HG03196 (cell line): Measurements from ENCODE around the gene NFATC1.
"Not testable (repeated sequence)": the region's sequence is repeated elsewhere in the genome, so short reads cannot be mapped to it uniquely, and the experiment has no call there.

ENCODE experiments used
- ATAC-seq: cut with Tn5 transposase; IDR thresholded peaks from one replicate; pipeline ENCODE4 v1.9.1; 2021; ENCODE audit not compliant: unreplicated experiment

NFATC1 gene

DNA sequence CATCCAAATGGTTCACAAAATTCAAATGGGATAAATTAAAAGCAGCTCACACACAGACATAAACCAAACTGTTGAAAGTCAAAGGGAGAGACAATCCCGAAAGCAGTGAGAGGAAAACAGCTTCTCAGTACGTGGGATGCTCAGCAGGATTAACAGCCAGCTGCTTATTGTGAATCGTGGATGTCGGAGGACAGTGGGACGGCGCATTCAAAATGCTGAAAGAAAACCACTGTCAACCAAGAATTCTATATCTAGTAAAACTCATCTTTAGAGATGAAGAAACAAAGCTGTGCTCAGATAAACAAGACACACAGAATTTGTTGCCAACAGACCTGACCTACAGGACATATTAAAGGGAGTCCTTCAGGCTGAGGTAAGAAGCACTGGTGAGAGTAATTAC, 102.9 kb downstream of the NFATC1 start:
- no peak for ATAC-seq

DNA sequence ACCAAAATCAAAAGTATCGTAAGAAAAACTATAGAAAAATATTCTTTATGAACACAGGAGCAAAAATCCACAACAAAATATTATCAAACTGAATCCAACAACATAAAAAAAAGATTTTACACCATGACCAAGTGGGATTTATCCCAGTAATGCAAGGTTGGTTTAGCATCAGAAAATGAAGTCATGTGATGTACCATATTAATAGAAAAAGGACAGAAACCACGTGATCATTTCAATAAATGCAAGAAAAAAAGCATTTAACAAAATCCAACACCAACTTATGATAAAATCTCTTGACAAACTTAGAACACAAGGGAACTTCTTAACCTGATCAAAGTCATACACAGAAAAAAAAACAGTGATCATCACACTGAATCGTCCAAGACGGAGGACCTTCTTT, 105.3 kb downstream of the NFATC1 start:
- no peak for ATAC-seq

DNA sequence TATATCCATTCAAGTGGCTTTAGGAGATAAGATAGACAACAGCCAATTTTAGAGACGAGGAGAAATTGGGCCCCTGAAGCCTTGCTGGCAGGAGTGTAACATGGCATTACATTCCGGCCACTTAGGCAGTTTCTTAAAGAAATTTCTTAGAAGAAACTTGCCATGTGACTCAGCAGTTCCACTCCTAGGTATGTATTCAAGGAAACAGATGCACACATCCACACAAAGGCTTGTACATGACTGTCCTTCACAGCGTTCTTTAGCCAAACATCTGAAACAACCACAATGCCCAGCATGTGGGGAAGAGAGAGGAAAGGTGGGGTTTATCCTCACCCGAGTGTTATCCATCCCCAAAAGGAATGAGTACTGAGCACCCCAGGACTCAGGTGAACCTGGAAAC, 107.1 kb downstream of the NFATC1 start:
- no peak for ATAC-seq

DNA sequence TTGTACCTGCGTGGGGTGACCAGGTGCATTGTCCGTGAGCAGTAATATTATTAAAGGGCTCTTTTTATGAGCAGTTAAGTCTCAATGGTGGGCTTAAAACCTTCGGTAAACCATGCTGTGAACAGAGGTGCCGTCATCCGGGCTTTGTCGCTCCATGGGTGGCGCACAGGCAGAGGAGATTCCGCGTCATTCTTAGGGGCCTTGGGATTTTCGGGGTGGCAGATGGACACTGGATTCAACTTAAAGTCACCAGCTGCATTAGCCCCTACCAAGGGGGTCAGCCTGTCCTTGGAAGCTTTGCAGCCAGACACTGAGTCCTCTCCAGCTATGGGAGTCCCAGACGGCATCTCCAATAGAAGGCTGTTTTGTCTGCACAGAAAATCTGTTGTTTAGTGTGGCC, 107.7 kb downstream of the NFATC1 start:
- no peak for ATAC-seq

DNA sequence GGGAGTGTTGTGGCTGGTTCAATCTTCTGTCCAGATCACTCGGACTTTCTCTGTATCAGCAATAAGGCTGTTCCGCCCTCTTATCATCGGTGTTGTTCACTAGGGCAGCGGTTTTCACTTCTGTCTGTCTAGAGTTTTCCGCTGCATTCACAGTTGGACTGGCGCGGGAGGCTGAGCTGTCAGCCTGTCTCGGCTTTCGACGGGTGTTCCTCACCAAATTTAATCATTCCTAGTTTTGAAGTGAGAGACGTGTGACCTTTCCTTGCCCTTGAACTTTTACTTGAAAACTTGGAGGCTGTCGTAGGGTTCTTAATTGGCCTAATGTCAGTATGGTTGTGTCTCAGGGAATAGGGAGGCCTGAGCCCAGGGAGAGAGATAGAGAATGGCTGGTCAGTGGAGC, 108.3 kb downstream of the NFATC1 start:
- ATAC-seq, result no peak

DNA sequence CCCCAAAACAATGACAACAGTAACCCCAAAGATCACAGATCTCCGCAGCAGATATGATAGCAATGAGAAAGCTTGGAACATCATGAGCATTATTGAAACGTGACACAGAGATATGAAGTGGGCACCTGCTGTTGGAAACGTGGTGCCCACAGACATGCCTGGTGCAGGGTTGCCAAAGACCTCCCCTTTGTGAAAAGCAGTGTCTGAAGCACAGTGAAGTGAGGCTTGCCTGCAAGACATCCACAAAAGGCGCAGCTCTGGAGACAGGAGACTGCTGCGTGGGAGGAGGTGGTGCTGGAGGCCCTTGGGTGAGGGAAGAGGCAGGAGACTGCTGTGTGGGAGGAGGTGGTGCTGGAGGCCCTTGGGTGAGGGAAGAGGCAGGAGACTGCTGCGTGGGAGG, 108.8 kb downstream of the NFATC1 start:
- ATAC-seq, result not testable (repeated sequence)

DNA sequence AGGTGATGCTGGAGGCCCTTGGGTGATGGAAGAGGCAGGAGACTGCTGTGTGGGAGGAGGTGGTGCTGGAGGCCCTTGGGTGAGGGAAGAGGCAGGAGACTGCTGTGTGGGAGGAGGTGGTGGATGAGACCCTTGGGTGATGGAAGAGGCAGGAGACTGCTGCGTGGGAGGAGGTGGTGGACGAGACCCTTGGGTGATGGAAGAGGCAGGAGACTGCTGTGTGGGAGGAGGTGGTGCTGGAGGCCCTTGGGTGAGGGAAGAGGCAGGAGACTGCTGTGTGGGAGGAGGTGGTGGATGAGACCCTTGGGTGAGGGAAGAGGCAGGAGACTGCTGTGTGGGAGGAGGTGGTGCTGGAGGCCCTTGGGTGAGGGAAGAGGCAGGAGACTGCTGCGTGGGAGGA, 109.7 kb downstream of the NFATC1 start:
- not testable (repeated sequence) for ATAC-seq

DNA sequence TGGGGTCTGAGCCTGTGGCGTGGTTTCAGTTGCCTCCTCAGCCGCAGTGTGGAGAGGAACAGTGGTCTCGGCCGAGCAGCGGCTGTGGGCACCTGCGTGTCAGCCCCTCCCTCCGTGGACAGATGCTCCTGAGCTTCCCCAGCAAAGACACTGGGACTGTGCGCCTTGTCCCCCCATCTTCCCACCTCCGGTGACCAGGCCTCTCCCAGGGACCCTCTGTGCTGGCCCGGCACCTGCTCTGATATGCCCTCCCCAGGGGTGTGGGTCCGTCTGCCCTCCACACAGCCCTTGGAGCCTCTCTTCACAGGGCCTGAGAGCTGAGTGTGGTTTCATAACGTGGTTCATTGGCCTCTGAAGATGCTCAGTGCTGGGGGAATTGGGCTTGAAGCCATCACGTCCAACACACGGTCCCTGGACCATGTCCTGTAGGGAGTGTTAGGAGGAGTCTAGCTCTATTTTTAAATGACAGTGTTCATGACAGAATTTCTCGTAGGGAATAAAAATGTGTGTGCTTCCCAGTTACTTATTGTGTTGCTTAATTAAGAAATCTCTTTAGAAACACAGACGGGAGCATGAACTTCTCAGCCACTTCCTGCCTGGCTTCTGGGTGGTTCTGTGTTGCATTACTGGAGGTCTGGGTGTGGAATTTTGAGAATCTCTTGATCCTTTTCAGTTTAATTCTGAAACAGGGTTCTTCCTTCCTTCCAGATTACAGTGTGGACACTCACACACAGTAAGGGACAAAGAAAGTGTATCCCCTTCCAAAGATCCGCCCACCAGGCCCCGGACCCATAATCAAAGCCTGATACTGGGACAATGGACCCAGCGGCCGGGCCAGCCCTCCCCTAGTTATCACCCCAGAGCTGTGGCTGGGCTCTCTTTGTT, 110.7 kb downstream of the NFATC1 start:
- no peak for ATAC-seq

DNA sequence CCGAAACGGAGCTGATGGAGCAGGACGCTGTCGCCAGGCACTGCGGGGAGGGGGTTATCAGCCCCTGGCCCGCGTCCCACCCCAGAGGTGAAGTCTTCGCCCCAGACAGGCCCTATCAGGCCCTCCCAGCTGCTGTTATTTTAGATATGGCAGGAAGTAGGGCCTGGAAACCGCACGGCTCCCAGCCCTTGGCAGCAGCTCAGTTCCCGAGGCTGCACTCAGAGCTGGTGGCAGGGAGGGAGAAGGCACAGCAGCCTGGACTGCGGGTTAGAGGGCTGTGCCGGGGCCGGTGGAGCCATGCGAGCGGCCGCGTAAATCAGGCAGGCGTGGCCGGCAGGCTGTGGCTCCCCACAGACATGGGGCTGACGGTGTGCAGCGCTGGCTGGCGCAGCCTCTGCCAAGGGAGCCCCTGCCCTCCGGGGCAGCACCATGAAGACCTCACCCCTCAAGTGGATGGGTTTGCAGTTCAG, 111.4 kb downstream of the NFATC1 start:
- ATAC-seq, result no peak

DNA sequence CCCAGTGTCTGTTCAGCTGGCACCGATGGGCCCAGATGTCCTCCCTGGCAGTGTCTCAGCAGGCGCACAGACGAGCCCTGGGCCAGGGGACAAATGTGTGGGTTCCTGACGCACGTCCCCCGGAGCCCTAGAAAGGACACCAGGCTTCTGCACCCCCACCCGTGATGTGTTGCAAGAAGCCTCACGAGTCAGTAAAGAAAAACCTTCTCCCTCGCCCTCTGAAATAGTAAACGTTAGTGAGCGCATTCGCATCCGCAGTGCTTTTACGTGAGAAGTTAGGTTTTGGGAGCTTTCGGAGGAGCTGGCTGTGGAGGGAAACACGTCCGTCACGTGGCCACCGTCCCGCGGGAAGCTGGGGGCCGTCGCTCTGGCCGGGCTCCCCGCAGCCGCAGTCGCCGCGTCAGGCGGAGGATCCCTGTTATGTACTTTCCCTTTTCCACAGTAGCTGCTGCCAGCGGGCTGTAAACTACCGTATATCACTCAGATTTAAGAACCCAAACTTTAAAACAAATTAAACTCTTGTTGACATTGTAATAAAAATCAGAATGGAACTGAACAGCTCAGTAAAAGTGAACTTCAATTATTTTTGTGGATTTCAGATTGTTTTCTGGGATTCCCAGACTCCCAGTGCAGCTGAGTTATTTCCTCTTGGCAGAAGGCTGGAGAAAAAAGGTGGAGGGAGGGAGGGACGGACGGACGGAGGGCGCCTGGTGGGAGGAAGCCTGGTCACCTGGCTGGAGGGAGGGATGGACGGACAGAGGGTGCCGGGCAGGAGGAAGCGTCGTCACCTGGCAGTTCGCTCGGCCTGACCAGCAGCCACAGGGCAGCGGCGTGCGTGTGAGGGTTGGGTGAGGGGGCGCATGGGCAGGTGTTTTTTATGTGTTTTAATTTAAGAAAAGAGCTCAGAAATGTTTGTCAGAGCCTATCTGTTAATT, 112.1 kb downstream of the NFATC1 start:
- no peak for ATAC-seq

DNA sequence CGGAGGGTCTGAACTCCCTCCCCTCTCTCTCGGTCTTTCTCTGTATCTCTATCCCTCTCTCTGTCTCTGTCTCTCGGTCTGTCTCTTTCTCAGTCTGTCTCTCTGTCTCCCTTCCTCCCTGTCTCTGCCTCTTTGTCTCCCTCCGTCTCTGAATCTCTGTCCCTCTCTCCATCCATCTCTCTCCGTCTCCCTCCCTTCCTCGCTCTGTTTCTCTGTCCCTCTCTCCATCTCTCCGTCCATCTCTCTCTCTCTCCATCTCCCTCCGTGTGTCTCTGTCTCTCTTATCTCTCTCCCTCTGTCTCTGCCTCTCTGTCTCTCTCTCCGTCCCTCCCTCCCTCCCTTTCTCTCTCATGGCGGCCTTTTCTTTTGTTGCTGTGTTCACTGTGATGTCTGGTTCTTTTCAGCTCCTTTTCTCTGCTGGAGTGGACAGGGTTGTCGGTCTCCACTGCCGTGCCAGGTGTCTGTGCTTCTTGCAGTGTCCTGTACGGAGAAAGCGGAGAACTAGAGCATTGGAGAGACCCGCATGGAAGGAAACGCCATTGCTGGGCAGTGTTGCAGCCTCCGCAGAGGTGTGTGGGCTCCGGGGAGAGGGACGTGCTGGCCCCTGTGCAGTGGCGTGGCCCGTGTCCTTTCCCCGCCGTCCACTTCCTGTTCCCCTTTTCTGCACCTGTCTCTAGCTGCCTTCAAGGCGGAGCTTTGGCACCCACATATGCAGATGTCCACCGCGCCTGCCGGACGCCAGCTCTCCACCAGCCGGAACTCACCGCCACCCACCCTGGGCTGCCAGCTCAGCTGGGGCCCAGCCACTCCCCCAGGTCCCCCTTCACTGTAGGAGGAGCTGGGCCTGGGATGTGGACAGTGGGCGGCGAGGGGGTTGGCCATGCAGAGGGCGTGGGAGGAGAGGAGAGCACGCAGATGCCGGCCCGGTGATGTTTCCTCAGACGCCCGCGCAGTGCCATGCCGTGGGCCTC, 113.1 kb downstream of the NFATC1 start:
- ATAC-seq, result no peak

DNA sequence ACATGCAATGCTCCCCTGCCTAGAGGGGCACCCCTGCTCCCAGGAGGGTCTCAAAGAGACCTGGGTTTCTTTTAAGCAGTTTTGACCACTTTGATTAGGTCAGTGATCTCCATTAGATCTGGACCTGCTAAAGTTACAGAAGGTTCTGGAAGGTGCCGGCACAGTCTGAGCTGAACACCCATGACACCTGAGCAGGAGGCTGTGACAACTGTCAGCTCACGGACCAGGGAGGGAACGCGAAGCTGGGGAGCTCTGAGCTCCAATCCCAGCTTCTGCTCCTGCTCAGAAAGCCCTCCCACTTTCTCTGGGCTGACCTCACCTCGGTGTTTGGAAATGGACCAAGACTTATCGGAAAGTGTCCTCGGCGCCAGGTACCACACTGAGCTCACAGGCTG, 113.8 kb downstream of the NFATC1 start:
- ATAC-seq, result no peak

DNA sequence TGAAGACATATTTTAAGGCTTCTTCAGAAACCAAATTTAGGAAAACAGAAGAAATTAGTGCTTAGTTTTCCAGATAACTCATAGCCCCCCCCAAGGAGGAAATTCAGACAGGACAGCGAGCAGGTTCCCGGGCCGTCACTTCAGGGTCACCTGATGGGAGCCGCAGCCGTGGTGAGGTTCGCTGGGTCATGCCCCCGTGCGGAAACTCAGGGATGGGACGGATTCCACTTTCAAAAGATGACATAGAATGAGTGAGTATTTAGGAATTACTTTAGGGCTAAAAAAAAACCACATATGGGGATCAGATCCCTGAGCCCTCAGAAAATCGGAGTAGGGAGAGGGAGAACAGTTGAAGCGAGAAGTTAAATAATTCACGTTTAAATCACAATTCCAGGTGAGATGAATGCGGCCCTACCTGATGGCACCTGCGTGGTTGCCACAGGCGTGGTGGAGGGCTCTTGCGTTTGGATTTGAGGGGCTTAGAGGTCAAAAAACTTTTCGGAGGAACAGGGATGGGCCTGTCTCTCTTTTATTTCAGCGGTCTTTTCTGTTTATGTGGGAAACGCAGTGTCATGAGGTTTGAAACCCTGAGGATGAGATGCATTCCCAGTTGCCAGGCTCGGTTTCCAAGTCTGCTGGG, 114.4 kb downstream of the NFATC1 start:
- ATAC-seq, result no peak

DNA sequence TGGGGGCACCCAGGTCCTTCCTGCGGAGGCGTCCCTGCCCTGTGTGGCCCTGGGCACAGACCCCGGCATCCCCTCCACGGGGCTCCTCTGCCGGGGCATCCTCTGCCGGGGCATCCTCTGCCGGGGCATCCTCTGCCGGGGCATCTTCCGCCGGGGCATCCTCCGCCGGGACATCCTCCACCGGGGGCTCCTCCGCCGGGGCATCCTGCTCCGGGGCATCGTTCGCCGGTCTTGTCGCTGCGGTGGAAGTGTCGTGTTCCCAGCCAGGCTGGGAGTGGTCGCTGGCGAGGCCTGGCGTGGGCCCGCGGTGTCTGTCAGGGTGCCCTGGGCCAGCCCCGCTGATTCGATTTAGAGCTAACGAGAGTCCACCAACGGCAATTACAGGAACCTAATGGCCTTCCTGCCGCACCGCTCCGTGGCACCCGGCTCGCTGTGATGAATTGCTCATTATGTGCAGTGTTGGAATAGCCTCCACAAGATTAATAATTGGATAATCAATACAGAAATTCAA, 115.1 kb downstream of the NFATC1 start:
- no peak for ATAC-seq

DNA sequence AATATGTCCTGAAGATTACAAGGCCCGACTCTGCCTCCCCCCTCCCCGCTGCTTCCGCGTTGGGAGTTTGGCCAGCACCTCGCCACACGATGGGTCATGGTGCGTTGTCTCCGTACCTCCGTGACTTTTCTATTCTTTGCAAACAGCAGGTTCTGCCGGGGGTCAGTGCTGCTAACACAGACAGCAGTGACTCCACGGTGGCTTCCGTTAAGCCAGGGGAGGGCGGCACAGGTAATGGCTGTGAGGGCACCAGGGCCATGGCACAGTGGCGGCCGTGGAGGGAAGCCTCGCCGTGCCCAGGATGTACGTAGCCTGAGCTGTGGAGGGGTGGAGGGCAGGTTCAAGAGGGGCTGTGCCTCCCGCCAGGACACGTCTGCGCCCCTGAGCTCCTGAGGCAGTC, 115.5 kb downstream of the NFATC1 start:
- ATAC-seq, result no peak

DNA sequence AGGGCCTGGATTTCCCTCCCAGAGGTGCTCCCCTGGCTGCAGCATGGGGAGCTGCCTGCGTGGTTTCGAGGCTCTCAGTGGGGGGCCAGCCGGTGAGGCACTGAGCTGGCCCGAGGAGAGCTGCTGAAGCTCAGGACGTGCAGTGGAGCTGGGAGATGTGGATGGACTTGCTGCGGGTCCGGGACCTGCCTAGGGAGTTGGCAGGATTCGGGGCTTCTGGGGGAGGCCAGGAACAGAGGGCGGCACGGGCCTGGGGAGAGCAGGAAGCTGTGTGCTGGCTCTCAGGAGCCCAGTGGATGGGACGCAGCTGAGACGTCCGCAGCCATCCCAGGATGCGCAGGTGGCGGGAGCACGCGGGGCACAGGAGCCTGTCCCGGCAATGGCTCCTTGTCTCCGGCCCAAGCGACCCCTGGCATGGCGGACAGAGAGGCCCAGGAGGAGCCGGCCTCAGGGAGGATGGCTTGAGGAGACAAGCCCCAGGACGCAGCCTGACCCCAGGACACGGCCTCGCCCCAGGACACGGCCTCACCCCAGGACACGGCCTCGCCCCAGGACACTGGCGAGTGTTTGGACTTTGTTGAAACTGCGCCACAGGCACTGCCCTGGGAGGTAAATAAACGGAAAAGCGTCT, 116.1 kb downstream of the NFATC1 start:
- ATAC-seq, result no peak

DNA sequence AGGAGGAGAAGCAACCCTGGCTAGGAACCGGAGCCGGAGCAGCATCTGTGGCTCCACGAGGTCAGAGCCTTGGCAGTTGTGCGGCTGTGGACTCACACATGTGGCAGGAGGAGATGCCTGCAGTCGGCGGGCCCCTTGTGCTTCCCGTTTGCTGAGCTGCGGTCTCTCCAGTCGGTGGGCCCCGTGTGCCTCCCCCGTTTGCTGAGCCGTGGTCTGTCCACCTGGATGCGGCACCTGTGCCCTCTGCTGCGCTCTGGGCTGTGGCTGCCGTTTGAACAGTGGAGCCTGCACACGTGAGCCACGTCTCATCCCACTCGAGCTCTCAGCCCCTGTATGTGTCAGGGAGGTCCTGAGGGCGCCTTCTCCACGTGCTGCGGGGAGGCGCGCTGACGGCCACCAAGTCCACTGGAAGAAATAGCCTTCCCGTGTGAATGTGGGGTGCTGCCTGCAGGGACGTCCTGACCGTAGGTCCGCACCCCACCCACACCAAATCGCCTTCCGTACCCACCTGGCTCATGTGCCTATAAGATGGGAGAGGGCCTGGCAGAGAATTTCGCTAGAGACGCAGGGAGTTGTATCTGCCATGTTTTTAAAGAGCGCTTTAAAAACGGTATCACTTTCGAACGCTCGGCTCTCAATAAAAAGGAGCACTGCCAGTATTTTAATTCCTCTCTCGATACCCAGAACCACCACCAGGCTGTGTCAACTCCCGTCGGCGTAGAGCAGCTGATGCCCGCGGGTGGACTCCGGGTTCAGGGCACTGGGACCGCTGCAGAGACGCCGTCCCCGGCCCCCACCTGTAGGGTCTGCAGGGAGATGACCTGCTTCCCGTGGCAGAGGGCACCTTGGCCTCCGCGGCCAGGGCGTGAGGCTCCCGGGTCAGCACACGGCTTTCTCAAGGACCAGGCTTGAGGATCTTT, 117.0 kb downstream of the NFATC1 start:
- ATAC-seq, result no peak

DNA sequence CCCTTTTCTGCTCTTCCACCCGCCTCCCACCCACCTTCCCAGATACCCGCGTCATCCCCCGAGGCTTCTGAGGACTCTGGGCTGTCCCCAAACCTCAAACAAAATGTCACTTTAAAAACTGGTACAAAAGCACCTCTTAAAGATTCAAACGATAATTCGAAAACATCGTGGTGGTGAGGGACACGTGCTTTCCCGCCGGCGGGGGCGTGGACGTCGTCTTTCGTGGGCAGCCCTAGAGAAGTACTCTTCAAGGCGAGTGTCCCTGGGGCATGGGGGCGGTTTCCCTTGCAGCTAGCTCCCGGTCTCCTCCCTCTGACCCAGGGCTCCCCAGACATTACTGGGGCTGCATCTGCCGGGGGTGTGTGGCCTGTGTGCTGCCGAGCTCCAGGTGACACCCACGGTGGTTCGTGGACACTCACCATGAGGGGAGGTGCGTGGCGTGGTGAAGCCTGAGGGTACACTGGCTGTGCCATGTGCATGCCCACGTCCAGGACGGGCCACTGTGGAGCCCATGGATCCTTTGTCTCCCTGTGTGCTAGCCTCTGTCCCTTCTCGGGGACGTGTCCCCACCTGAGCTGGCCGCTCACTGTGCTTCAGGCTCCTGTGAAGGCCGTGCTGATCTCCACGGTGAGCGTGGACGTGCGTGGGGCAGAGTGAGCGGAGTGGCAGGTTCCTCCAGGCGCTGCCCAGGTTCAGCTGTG, 117.8 kb downstream of the NFATC1 start:
- no peak for ATAC-seq
